Hepatic stellate cell (primary cell): ENCODE results near the gene SERAC1.

Source experiments
- DNase-seq: peaks from one replicate; pipeline ENCODE4 v3.0.0; 2011; ENCODE audit warnings: low spot score

SERAC1 gene

GRCh38 chr6:158122048-158122447 is 46.0 kb downstream of the SERAC1 start:
- no peak for DNase-seq

- DNase-seq = no peak
These were observed 46.7 kb downstream of the SERAC1 start for GRCh38 chr6:158121335-158121734.

GRCh38 chr6:158118886-158119285 is 49.2 kb downstream of the SERAC1 start:
- DNase-seq = no peak

- DNase-seq = no peak
These were observed 52.6 kb downstream of the SERAC1 start for GRCh38 chr6:158115508-158115907.

- DNase-seq = no peak
These were observed 53.0 kb downstream of the SERAC1 start for GRCh38 chr6:158115102-158115501.

- no peak for DNase-seq
These were observed 54.3 kb downstream of the SERAC1 start for GRCh38 chr6:158113802-158114201.

- DNase-seq = no peak
These were observed 56.1 kb downstream of the SERAC1 start for GRCh38 chr6:158111987-158112386.

GRCh38 chr6:158110986-158111385 is 57.1 kb downstream of the SERAC1 start:
- no peak for DNase-seq

GRCh38 chr6:158109748-158110147 is 58.3 kb downstream of the SERAC1 start:
- no peak for DNase-seq

- no peak for DNase-seq
These were observed 63.4 kb downstream of the SERAC1 start for GRCh38 chr6:158104696-158105095.

- DNase-seq = no peak
These were observed 64.8 kb downstream of the SERAC1 start for GRCh38 chr6:158103228-158103627.

- DNase-seq = no peak
These were observed 72.4 kb downstream of the SERAC1 start for GRCh38 chr6:158095671-158096070.

- no peak for DNase-seq
These were observed 73.0 kb downstream of the SERAC1 start for GRCh38 chr6:158095031-158095430.

GRCh38 chr6:158092806-158093205 is 75.3 kb downstream of the SERAC1 start:
- no peak for DNase-seq

GRCh38 chr6:158087224-158087867 is 80.7 kb downstream of the SERAC1 start:
- no peak for DNase-seq

GRCh38 chr6:158086504-158087223 is 81.4 kb downstream of the SERAC1 start:
- peak; percentile 57 for DNase-seq

- DNase-seq = no peak
These were observed 82.0 kb downstream of the SERAC1 start for GRCh38 chr6:158086054-158086503.

GRCh38 chr6:158085261-158086053 is 82.6 kb downstream of the SERAC1 start:
- DNase-seq = no peak

- peak; percentile 63 for DNase-seq
These were observed 84.4 kb downstream of the SERAC1 start for GRCh38 chr6:158083455-158084325.

GRCh38 chr6:158081657-158081935 is 86.5 kb downstream of the SERAC1 start:
- no peak for DNase-seq

- no peak for DNase-seq
These were observed 87.0 kb downstream of the SERAC1 start for GRCh38 chr6:158080849-158081656.
